Measurements from ENCODE around the gene POLA1. TPM values are rescaled to one million over a fixed set of nuclear protein-coding genes. Genes with fewer than 3 reads are reported as not detected.

Gene POLA1
- total RNA-seq, 2 experiments from 2014 or later = 48.4 to 52.1 TPM

- no peaks in the 10 kb centered on the region for H3K27me3 Mint-ChIP-seq
- peaks cover 7% of the 10 kb centered on the region for H3K36me3 Mint-ChIP-seq (ENCODE audit: low read depth)
- ChIA-PET CTCF (no interaction called here), POLR2A (no interaction called here)
- H3K4me1 Mint-ChIP-seq = no peaks in the 10 kb centered on the region
- no peak overlapping the region for H3K27ac Mint-ChIP-seq
- DNase-seq = no peak
- ATAC-seq = no peak
- intact Hi-C loops (cut with DNase I, micrococcal nuclease) = no loop called here
- no peaks in the 10 kb centered on the region for H3K9me3 Mint-ChIP-seq (ENCODE audit: low read depth)
- no peak overlapping the region for H3K4me3 Mint-ChIP-seq
Observed at GRCh38 chrX:24993879-24994278, 300.2 kb downstream of the POLA1 start.

GRCh38 chrX:24996096-24996709 lies 302.5 kb downstream of the POLA1 start:
- no peaks in the 10 kb centered on the region for H3K4me1 Mint-ChIP-seq
- H3K27me3 Mint-ChIP-seq = peaks cover 3% of the 10 kb centered on the region
- peaks cover 10% of the 10 kb centered on the region for H3K36me3 Mint-ChIP-seq (ENCODE audit: low read depth)
- intact Hi-C loops (cut with DNase I, micrococcal nuclease) = no loop called here
- ChIA-PET POLR2A (no interaction called here), CTCF (no interaction called here)
- DNase-seq = no peak
- no peak overlapping the region for H3K27ac Mint-ChIP-seq
- H3K9me3 Mint-ChIP-seq (ENCODE audit: low read depth) = no peaks in the 10 kb centered on the region
- no peak for ATAC-seq
- H3K4me3 Mint-ChIP-seq = no peak overlapping the region

GRCh38 chrX:24999511-24999910 lies 305.8 kb downstream of the POLA1 start:
- DNase-seq (no peak), ATAC-seq (no peak)
- ChIA-PET CTCF (no interaction called here), POLR2A (no interaction called here)
- peaks cover 19% of the 10 kb centered on the region for H3K27me3 Mint-ChIP-seq
- intact Hi-C loops (cut with DNase I, micrococcal nuclease) = no loop called here
- H3K9me3 Mint-ChIP-seq (ENCODE audit: low read depth) = no peaks in the 10 kb centered on the region
- H3K27ac Mint-ChIP-seq = no peak overlapping the region
- peaks cover 6% of the 10 kb centered on the region for H3K36me3 Mint-ChIP-seq (ENCODE audit: low read depth)
- H3K4me1 Mint-ChIP-seq = peaks cover 5% of the 10 kb centered on the region
- no peak overlapping the region for H3K4me3 Mint-ChIP-seq

GRCh38 chrX:25001808-25002660 lies 308.3 kb downstream of the POLA1 start:
- POLR2A ChIA-PET = no interaction called here
- Mint-ChIP-seq H3K4me1 (peaks cover 5% of the 10 kb centered on the region), H3K27ac (no peak overlapping the region), H3K27me3 (peaks cover 32% of the 10 kb centered on the region), H3K4me3 (no peak overlapping the region), H3K36me3 (ENCODE audit: low read depth) (peaks cover 4% of the 10 kb centered on the region), H3K9me3 (ENCODE audit: low read depth) (no peaks in the 10 kb centered on the region)
- CTCF ChIA-PET = no interaction called here
- DNase-seq = no peak
- intact Hi-C loops (cut with DNase I, micrococcal nuclease) = loop anchor here in 1 of 2 experiments (10.0 kb wide), 1 partner anchor 1667 kb away; the partner anchor contains the start of gene PTCHD1
- ATAC-seq = no peak

GRCh38 chrX:25002661-25003020 lies 308.9 kb downstream of the POLA1 start:
- Mint-ChIP-seq H3K36me3 (ENCODE audit: low read depth) (peaks cover 4% of the 10 kb centered on the region), H3K9me3 (ENCODE audit: low read depth) (no peaks in the 10 kb centered on the region), H3K4me1 (peaks cover 5% of the 10 kb centered on the region), H3K4me3 (no peak overlapping the region), H3K27ac (no peak overlapping the region), H3K27me3 (peaks cover 33% of the 10 kb centered on the region)
- no peak for DNase-seq
- ATAC-seq = no peak
- intact Hi-C loops (cut with DNase I, micrococcal nuclease) = loop anchor here in 1 of 2 experiments (10.0 kb wide), 1 partner anchor 1668 kb away; the partner anchor contains the start of gene PTCHD1
- CTCF ChIA-PET = no interaction called here
- POLR2A ChIA-PET = no interaction called here

GRCh38 chrX:25003066-25003849 lies 309.5 kb downstream of the POLA1 start:
- H3K4me1 Mint-ChIP-seq = peaks cover 5% of the 10 kb centered on the region
- peak overlapping the region; percentile 41 for H3K4me3 Mint-ChIP-seq
- H3K9me3 Mint-ChIP-seq (ENCODE audit: low read depth) = no peaks in the 10 kb centered on the region
- intact Hi-C loops (cut with DNase I, micrococcal nuclease) = loop anchor here in 1 of 2 experiments (10.0 kb wide), 1 partner anchor 1668 kb away; the partner anchor contains the start of gene PTCHD1
- peaks cover 4% of the 10 kb centered on the region for H3K36me3 Mint-ChIP-seq (ENCODE audit: low read depth)
- no peak overlapping the region for H3K27ac Mint-ChIP-seq
- CTCF ChIA-PET = no interaction called here
- no peak for ATAC-seq
- no peak for DNase-seq
- H3K27me3 Mint-ChIP-seq = peaks cover 38% of the 10 kb centered on the region
- POLR2A ChIA-PET = no interaction called here

- DNase-seq (no peak), ATAC-seq (no peak)
- H3K4me1 Mint-ChIP-seq = peaks cover 5% of the 10 kb centered on the region
- no peak overlapping the region for H3K27ac Mint-ChIP-seq
- POLR2A ChIA-PET = no interaction called here
- no peaks in the 10 kb centered on the region for H3K9me3 Mint-ChIP-seq (ENCODE audit: low read depth)
- peak overlapping the region; percentile 18 for H3K4me3 Mint-ChIP-seq
- intact Hi-C loops (cut with DNase I, micrococcal nuclease) = loop anchor here in 1 of 2 experiments (10.0 kb wide), 1 partner anchor 1669 kb away; the partner anchor contains the start of gene PTCHD1
- CTCF ChIA-PET = no interaction called here
- peaks cover 4% of the 10 kb centered on the region for H3K36me3 Mint-ChIP-seq (ENCODE audit: low read depth)
- peaks cover 41% of the 10 kb centered on the region for H3K27me3 Mint-ChIP-seq
Observed at GRCh38 chrX:25004040-25004439, 310.3 kb downstream of the POLA1 start.

- no peak for DNase-seq
- Mint-ChIP-seq H3K27me3 (peaks cover 43% of the 10 kb centered on the region), H3K4me3 (peak overlapping the region; percentile 18), H3K36me3 (ENCODE audit: low read depth) (peaks cover 4% of the 10 kb centered on the region), H3K4me1 (peaks cover 5% of the 10 kb centered on the region), H3K27ac (no peak overlapping the region), H3K9me3 (ENCODE audit: low read depth) (no peaks in the 10 kb centered on the region)
- intact Hi-C loops (cut with DNase I, micrococcal nuclease) = loop anchor here in 1 of 2 experiments (5.0 to 10.0 kb wide), 2 partner anchors 167 to 1670 kb away; partner anchors contain the start of gene PTCHD1
- ATAC-seq = no peak
- POLR2A ChIA-PET = no interaction called here
- CTCF ChIA-PET = no interaction called here
Observed at GRCh38 chrX:25004485-25005032, 310.8 kb downstream of the POLA1 start.

- peaks cover 5% of the 10 kb centered on the region for H3K4me1 Mint-ChIP-seq
- no peak for ATAC-seq
- DNase-seq = no peak
- CTCF ChIA-PET = no interaction called here
- intact Hi-C loops (cut with DNase I, micrococcal nuclease) = loop anchor here in 1 of 2 experiments (5.0 to 10.0 kb wide), 2 partner anchors 168 to 1670 kb away; partner anchors contain the start of gene PTCHD1
- peaks cover 44% of the 10 kb centered on the region for H3K27me3 Mint-ChIP-seq
- POLR2A ChIA-PET = no interaction called here
- H3K27ac Mint-ChIP-seq = no peak overlapping the region
- peaks cover 4% of the 10 kb centered on the region for H3K36me3 Mint-ChIP-seq (ENCODE audit: low read depth)
- no peak overlapping the region for H3K4me3 Mint-ChIP-seq
- no peaks in the 10 kb centered on the region for H3K9me3 Mint-ChIP-seq (ENCODE audit: low read depth)
Observed at GRCh38 chrX:25005034-25005381, 311.3 kb downstream of the POLA1 start.

GRCh38 chrX:25005382-25006185 lies 311.9 kb downstream of the POLA1 start:
- Mint-ChIP-seq H3K27ac (no peak overlapping the region), H3K27me3 (peaks cover 49% of the 10 kb centered on the region), H3K4me1 (peaks cover 5% of the 10 kb centered on the region), H3K9me3 (ENCODE audit: low read depth) (no peaks in the 10 kb centered on the region), H3K4me3 (no peak overlapping the region), H3K36me3 (ENCODE audit: low read depth) (peaks cover 4% of the 10 kb centered on the region)
- ATAC-seq (no peak), DNase-seq (no peak)
- ChIA-PET POLR2A (no interaction called here), CTCF (no interaction called here)
- intact Hi-C loops (cut with DNase I, micrococcal nuclease) = loop anchor here in 1 of 2 experiments (5.0 to 10.0 kb wide), 2 partner anchors 168 to 1671 kb away; partner anchors contain the start of gene PTCHD1
